Activated T-cell treated with anti-CD3 and anti-CD28 coated beads, Interleukin-2, amount 50 U/mL, for 4 hours (primary cell): ENCODE results near the gene DPEP3. TPM values are rescaled to one million over a fixed set of nuclear protein-coding genes. Genes with fewer than 3 reads are reported as not detected.
A peak's percentile ranks its signal among the peaks of the same experiment; 100 is the strongest.
"Not testable (repeated sequence)": the region's sequence is repeated elsewhere in the genome, so short reads cannot be mapped to it uniquely, and the experiment has no call there.

Experiments used
- ATAC-seq, 2 donors: fragments of 200-7000 bp; cut with Tn5 transposase; one replicate each; pipeline ENCODE4 v1.10.0; 2021
- DNase-seq: peaks from one replicate; pipeline ENCODE4 v3.0.0-alpha.2; 2020
- H3K27me3 Mint-ChIP-seq: one replicate; pipeline ENCODE4 v1.8.0; 2021; ENCODE audit warnings: low read depth, mixed read lengths
- H3K36me3 Mint-ChIP-seq: one replicate; pipeline ENCODE4 v1.8.0; 2022; ENCODE audit warnings: mixed read lengths; ENCODE audit not compliant: insufficient read depth
- H3K4me1 Mint-ChIP-seq: one replicate; pipeline ENCODE4 v1.8.0; 2021; ENCODE audit warnings: low read depth, mixed read lengths
- H3K4me3 Mint-ChIP-seq: one replicate; pipeline ENCODE4 v1.8.0; 2021; ENCODE audit warnings: mild to moderate bottlenecking, moderate library complexity, mixed read lengths
- H3K9me3 Mint-ChIP-seq: one replicate; pipeline ENCODE4 v1.8.0; 2021; ENCODE audit warnings: mixed read lengths
- total RNA-seq, 3 donors: library from RNA; stranded (reverse); gene quantifications; one replicate each; pipeline ENCODE4 v1.2.1, GENCODE V29; 2021

The DPEP3 gene
- total RNA-seq, 3 donors from 2014 or later, result 0.11 to 0.33 TPM; not detected in 1

DNA sequence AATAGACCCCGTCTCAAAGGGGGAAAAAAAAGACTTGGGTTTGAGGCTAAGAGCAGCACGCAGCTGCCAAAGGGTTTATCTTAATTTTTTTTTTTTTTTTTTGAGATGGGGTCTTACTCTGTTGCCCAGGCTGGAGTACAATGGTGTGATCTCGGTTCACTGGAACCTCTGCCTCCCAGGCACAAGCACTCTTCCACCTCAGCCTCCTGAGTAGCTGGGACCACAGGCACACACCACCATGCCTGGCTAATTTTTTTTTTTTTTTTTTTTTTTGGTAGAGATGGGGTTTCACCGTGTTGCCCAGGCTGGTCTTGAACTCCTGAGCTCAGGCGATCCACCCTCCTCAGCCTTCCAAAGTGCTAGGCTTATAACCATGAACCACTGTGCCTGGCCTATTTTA, 42.6 kb downstream of the DPEP3 start:
- DNase-seq, H3K4me3 Mint-ChIP-seq, H3K27me3 Mint-ChIP-seq, H3K9me3 Mint-ChIP-seq, ATAC-seq: not testable (repeated sequence)
- peaks cover 19% of the 10 kb centered on the region for H3K36me3 Mint-ChIP-seq
- H3K4me1 Mint-ChIP-seq, result peaks cover 43% of the 10 kb centered on the region

DNA sequence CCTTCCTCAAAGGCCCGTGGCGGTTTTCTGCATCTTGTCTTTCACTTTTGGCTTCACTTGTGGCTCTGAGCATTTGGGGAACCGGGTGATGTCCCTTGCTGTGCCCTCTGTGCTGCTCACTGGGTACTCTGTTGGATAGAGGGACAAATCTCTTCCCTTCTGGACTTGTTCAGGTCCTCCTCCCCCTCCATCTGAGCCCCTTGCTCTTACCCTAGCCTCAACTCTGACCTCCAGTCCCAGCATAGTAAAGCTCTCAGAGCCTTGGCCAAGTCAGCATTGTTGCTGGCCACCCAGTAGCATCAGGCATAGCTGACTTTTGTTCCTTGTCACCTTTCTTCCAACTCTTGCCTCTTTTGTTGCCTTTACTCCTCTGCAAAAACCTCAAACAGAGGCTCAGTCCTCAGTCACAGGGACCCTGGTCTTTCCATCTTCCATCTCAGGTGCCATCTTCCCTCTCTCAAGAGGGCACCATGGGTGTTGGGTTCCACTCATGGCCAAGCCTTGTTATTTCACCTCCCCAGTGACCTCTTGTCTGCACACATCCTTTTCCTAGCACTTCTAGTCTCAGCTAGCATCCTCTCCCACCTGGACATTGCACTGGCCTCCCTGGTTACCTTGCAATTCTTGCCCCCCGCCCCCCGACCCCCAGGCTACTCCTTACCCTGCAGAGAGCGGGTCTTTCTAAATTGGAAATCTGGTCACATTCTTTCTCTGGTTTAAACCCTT, 43.3 kb downstream of the DPEP3 start:
- H3K27me3 Mint-ChIP-seq, result no peaks in the 10 kb centered on the region
- H3K4me3 Mint-ChIP-seq, result peak overlapping the region; percentile 99
- ATAC-seq (peak; percentile 63 to 64), DNase-seq (peak; percentile 66)
- H3K4me1 Mint-ChIP-seq, result peaks cover 41% of the 10 kb centered on the region
- H3K9me3 Mint-ChIP-seq, result no peaks in the 10 kb centered on the region
- H3K36me3 Mint-ChIP-seq, result peaks cover 17% of the 10 kb centered on the region

DNA sequence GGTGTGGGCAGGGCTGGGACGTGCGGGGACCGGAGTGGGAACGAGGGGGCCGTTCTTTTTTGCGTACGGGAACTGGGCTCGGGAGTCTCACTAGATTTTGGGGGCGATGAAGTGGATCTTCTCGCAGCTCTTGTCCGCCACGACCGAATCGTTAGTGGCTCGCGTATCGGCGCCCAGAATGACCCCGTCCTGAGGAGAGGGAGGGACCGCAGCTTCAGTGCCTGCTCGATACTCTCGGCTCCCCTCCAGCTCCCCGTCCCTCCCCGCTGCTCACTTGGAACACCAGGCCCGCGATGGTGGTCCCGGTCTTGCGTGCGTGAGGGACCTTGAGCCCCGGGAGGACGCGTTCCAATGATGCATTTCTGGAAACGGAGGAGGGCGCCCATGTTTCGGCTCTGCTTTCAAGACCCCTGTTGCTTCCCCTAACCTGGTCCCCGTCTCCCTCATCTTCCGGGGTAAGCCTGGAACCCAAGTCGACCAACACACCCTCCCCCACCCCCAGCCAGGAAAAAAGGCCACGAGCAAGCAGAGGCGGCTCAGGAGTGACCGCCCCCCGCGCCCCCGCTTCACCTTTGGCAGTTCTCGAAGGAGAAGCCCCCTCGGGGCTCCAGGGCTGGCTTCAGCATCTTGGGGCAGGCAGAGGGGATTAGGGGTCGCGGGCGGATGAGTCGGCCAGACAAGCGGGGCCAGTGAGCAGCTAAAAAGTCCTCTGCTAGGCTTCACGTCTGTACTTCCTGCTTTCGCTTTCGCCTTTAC, 44.0 kb downstream of the DPEP3 start, which contains the start of gene PSMB10:
PSMB10 (minus strand) TSS at position 727 of the 756 bp plus-strand sequence; CDS start at position 626, 101 bp downstream.
- Mint-ChIP-seq H3K4me1 (peaks cover 34% of the 10 kb centered on the region), H3K4me3 (peak within 1 kb of the TSS; percentile 99), H3K9me3 (no peaks in the 10 kb centered on the region), H3K36me3 (peaks cover 17% of the 10 kb centered on the region), H3K27me3 (no peaks in the 10 kb centered on the region)
- no peak for DNase-seq
- ATAC-seq, result peak; percentile 4 to 8

DNA sequence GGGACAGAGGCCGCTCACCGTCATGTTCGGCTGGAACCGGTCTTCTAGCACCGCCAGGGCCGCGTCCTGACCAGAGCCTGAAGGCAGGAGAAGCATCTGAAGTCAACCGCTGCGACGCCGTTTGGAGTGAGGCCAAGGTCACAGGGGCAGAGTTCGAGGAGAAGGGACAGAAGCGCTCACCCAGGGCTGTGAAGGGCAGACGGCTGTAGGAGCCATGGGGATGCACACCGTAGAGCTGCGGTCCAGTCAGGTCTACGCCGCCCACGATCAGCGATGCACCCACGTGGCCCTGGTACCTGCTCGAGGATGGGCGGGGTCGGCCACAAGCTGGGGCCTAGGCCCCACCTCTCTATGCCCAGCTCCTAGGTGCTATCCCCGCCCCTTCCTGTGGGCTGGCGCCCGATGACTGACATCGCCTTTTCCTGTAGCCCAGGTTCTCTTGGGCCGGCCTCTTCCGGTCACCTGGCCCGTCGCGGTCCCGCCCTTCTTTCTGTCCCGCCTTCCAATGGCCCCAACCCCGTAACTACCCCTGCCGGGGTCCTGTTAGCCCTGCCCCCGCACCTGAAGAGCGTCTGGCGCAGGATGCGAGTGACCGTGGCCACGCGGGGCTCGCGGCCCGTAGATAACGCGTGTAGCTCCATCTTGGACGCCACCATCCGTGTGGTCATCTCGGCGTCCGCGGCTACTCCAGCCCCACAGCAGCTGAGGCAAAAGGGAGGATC, 44.7 kb downstream of the DPEP3 start:
- peak; percentile 93 for DNase-seq
- Mint-ChIP-seq H3K9me3 (no peaks in the 10 kb centered on the region), H3K36me3 (peaks cover 17% of the 10 kb centered on the region), H3K4me1 (peaks cover 32% of the 10 kb centered on the region), H3K4me3 (peak overlapping the region; percentile 99), H3K27me3 (no peaks in the 10 kb centered on the region)
- ATAC-seq, result peak; percentile 91 to 92

DNA sequence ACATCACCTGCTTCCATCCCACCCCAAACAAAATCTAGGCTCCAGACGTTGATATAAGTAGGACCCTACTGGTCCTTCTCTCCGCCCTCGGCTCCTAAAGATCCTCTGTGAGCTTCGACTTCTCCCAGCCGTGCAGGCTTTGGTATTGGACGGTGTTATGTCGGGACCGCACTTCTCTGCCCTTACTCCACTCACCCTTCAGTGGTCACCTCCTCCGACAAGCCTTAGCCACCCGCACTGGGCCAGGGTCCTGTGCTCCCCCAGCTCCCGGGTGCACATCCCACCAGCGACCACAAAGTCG, 45.2 kb downstream of the DPEP3 start:
- DNase-seq, result no peak
- peaks cover 27% of the 10 kb centered on the region for H3K4me1 Mint-ChIP-seq
- H3K9me3 Mint-ChIP-seq, result no peaks in the 10 kb centered on the region
- ATAC-seq, result no peak
- peaks cover 17% of the 10 kb centered on the region for H3K36me3 Mint-ChIP-seq
- peak overlapping the region; percentile 99 for H3K4me3 Mint-ChIP-seq
- H3K27me3 Mint-ChIP-seq, result no peaks in the 10 kb centered on the region

DNA sequence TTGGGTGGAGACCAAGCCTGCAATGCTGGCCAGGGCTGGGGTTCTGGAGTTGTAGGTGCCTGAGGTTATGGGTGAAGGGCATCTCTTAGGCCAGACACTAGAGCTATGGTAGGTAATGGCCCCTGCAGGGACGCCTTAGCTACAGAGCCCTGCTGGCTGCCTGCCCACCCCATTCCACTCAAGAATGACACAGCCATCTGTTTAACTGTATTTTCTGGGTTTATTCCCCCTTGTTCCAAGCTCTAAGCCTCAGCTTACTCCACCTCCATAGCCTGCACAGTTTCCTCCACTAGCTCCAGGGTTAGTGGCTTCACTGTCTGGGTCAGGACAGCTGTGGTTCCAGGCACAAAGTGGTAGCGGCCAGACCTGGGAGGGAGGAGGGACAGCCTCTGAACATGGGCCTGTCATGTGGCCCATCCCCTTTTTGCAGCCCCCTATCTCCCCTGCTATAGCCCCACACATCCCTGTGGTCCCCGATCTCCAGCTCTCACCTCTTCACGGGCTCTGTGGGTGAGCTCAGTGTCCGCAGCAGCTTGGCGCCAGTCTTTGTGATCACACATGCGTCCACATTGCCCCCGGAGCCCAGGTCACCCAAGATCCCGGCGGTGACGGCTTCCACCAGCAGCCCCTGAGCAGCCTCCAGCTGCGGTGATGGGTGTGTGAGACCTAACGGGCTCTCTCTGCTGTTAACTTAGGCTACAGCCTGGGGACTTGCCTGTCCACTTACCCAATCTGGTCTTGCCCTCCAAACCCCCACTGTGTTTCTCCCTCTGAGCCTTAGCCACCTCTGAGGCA, 45.8 kb downstream of the DPEP3 start:
- Mint-ChIP-seq H3K27me3 (no peaks in the 10 kb centered on the region), H3K4me1 (peaks cover 21% of the 10 kb centered on the region), H3K4me3 (peak overlapping the region; percentile 99), H3K36me3 (peaks cover 17% of the 10 kb centered on the region), H3K9me3 (no peaks in the 10 kb centered on the region)
- no peak for DNase-seq
- no peak for ATAC-seq

DNA sequence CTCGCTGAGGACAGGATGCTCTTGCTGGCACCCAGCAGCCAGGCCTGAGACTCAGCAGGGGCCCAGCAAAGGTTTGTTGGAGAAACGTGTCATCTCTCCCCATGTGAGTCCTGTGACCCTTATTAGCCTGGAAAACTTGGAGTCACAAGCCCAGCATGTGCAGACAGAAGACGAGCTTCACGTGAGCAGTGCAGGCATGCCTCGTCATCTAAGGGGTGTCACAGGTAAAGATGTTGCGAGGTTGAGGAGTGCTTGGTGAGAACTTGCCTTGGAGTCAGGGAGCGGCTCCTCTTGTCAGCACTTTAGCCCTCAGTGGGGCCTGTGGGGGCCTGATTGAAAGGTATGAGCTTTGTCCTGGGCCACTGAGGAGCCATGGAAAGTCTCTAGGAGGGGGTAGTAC, 46.5 kb downstream of the DPEP3 start:
- Mint-ChIP-seq H3K36me3 (peaks cover 17% of the 10 kb centered on the region), H3K4me3 (peak overlapping the region; percentile 39), H3K27me3 (no peaks in the 10 kb centered on the region), H3K4me1 (peaks cover 20% of the 10 kb centered on the region), H3K9me3 (no peaks in the 10 kb centered on the region)
- DNase-seq (no peak), ATAC-seq (no peak)

DNA sequence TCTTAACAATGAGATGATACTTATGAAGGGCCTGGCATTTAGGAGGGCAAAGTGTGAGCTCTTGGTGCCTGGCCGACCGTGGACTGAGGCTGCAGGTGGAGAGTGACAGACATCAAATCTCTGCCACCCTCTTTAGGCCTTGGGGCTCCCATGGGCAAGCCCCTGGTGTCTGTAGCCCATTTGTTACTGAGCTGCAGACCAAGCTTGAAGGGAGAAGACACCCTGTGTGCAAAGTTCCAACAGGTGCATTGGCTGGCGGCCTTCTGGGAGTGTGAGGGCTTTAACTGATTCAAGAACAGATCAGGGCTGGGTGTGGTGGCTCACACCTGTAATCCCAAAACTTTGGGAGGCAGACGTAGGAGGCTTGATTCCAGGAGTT, 47.8 kb downstream of the DPEP3 start:
- ATAC-seq (no peak), DNase-seq (no peak)
- Mint-ChIP-seq H3K27me3 (no peaks in the 10 kb centered on the region), H3K36me3 (peaks cover 17% of the 10 kb centered on the region), H3K9me3 (no peaks in the 10 kb centered on the region), H3K4me1 (peaks cover 22% of the 10 kb centered on the region), H3K4me3 (no peak overlapping the region)

DNA sequence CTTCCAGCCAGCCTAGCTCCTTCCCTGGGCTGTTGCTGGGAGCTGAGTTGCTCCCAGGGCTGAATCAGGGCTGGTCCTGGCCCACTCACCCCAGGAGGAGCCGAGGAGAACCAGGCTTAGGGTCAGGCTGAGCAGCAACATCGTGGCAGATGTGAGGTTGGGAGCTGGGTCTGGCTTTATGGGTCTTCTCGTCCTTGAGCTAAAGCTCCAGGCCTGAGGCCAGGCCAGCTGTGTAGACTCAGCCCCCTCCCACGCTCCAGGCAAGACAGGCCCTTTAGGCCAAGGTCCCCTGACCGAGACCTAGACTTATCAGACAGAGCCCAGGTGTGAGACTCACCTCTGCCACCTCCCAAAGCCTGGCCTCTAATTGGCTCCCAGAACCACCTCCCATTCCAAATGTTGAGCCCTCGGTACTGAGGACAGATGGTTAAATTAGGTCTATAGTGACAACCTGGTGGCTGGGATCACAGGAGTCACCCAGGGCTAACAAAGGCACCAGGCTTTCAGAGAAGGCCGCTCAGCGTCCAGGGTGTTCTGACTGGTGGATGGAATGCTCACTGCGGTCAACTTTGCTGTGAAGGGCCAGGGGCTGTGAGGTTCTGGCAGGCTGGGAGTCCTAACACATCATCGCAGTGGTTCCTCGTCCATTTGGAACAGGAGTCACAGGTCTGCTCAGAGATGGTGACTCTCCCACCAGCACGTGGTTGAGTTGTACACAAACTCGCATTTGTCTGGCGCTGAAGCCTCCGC, 48.4 kb downstream of the DPEP3 start, which contains the start of gene CTRL:
CTRL (minus strand) TSS at position 151 of the 750 bp plus-strand sequence; CDS start at position 141, 10 bp downstream.
- Mint-ChIP-seq H3K9me3 (no peaks in the 10 kb centered on the region), H3K4me1 (peaks cover 16% of the 10 kb centered on the region), H3K4me3 (no peak within 1 kb of the TSS), H3K36me3 (peaks cover 17% of the 10 kb centered on the region), H3K27me3 (no peaks in the 10 kb centered on the region)
- DNase-seq (no peak), ATAC-seq (no peak)

DNA sequence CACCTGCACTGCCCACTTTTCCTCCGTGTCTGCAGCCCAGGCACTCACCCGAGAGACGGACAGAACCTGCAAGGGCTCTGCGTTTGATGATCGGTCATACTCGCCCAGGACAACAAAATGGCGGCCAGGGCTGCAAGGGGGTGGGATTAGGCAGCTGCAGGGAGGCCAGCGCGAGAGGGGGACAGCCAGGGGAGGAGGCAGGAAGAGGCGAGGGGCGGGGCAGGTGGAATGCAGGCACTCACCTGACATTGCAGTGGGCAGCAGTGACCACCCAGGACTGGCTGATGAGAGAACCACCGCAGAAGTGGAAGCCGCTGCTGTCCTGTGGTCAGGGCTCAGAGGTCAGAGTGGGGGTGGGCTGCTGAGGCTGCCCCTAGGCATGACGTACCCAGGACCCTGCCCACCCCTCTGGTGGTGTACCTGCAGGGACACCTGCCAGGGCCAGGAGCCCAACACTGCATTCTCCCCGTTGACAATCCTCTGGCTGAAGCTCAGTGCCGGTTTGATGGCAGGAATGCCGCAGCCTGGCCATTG, 49.6 kb downstream of the DPEP3 start:
- ATAC-seq (no peak), DNase-seq (no peak)
- Mint-ChIP-seq H3K27me3 (no peaks in the 10 kb centered on the region), H3K9me3 (no peaks in the 10 kb centered on the region), H3K4me1 (peaks cover 16% of the 10 kb centered on the region), H3K4me3 (no peak overlapping the region), H3K36me3 (peaks cover 15% of the 10 kb centered on the region)

DNA sequence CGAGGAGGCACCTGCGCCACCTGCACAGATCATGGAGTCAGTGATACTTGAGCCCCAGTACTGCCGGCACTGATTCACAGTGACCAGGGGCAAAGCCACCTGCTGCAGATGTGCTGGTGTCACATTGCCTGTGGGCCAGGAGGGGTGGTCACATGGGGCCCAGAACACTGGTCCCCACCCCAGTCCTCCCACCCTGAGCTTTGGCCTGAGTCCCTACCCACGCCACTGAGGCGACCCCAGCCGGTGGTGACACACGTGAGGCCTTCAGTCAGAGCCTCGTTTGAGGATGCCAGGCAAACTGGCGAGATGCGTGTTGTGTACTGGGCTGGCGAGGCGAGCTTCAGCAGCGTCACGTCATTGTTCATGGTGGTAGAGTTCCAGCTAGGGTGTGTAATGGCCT, 50.1 kb downstream of the DPEP3 start:
- Mint-ChIP-seq H3K4me1 (peaks cover 14% of the 10 kb centered on the region), H3K36me3 (peaks cover 9% of the 10 kb centered on the region), H3K27me3 (no peaks in the 10 kb centered on the region), H3K9me3 (no peaks in the 10 kb centered on the region), H3K4me3 (no peak overlapping the region)
- DNase-seq (no peak), ATAC-seq (no peak)

DNA sequence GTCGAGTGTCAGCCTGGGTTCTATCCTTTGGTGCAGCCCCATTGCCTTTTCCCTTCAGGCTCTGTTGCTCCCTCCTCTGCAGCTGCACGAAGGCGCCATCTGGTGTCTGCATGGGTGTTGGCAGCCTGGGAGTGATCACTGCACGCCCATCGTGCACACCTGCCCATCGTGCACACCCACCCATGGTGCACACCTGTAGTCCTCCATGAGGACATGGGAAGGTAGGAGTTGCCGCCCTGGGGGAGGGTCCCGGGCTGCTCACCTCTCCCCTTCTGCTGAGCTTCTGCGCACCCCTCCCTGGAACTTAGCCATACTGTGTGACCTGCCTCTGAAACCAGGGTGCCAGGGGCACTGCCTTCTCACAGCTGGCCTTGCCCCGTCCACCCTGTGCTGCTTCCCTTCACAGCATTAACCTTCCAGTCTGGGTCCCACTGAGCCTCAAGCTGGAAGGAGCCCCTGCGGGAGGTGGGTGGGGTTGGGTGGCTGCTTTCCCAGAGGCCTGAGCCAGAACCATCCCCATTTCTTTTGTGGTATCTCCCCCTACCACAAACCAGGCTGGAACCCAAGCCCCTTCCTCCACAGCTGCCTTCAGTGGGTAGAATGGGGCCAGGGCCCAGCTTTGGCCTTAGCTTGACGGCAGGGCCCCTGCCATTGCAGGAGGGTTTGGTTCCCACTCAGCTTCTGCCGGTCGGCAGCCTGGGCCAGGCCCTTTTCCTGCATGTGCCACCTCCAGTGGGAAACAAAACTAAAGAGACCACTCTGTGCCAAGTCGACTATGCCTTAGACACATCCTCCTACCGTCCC, 51.5 kb downstream of the DPEP3 start:
- ATAC-seq (peak; percentile 84 to 88), DNase-seq (peak; percentile 74)
- Mint-ChIP-seq H3K9me3 (no peaks in the 10 kb centered on the region), H3K4me3 (no peak overlapping the region), H3K36me3 (peaks cover 3% of the 10 kb centered on the region), H3K27me3 (no peaks in the 10 kb centered on the region), H3K4me1 (peaks cover 5% of the 10 kb centered on the region)
